RKO (cell line): ENCODE results near the gene CACYBP.
A peak's percentile ranks its signal among the peaks of the same experiment; 100 is the strongest.

Experiments
- DNase-seq: peaks from one replicate; pipeline ENCODE4 v3.0.0-alpha.2; 2016; ENCODE audit warnings: low spot score

The CACYBP gene

DNA sequence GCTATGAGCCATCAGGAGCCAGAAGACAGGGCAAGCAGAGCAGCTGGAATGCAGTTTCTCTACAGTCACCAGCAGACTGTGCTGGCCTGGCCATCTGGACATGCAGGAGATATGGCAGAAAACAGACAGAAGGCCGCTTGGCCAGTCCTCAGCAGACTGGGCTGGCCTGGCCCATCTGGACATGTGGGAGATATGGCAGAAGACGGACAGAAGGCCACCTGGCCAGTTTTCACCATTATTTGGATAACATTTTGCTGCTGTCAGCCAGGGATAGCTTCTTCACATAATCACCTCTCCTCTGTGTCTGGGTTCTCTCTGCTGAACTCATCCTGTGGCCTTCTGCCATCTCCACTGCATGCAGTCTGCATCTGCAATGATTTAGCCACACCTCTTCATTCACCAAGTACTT lies 25.0 kb upstream of the CACYBP start:
- no peak for DNase-seq

DNA sequence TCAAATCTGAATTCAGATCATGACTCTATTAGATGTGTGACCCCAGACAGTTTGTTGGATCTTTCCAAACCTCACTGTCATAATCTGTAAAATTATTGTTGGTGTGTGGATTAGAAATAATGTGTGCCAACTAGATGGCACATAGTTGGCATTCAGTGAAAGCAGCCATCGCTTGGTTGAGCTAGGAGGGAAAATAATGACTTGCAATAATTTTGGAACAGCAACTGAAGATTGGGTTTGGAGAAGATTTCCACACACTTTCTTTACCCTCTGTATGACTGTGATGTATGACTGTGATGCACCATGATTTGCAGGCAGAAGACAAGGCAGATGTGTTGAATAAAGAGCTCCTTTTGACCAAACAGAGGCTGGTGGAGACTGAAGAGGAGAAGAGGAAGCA lies 24.0 kb upstream of the CACYBP start:
- no peak for DNase-seq

DNA sequence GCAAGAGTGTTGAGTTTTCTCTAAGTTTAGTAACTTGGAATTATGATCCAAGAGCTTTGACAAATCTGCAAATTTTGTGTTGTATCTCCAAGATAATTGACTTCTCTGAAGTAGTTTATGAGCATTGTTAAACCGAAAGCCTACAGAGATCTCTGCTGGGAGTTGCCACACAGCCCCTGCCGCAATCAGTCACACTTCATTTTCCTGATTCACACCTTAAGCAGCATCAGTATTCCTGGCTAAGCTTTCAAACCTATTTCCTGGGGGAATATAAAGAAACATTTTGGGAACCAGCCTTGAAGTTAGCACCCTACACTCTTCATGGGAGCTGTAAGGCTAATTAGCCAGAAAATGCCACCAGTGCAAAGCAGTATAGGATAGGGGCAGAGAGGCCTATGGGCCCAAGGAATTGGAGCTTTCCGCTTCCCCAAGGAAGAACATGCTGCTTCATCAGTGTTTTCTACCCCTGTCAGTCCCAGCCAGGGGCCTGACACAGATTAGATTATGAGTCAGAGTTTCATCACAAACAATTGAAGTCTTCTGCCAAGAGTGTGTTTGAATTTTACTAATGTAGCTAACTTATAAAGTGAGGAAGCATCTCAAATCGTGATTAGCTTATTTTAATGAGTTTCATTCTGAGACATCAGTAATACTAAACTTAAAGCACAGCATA lies 23.2 kb upstream of the CACYBP start:
- DNase-seq, result peak; percentile 50

DNA sequence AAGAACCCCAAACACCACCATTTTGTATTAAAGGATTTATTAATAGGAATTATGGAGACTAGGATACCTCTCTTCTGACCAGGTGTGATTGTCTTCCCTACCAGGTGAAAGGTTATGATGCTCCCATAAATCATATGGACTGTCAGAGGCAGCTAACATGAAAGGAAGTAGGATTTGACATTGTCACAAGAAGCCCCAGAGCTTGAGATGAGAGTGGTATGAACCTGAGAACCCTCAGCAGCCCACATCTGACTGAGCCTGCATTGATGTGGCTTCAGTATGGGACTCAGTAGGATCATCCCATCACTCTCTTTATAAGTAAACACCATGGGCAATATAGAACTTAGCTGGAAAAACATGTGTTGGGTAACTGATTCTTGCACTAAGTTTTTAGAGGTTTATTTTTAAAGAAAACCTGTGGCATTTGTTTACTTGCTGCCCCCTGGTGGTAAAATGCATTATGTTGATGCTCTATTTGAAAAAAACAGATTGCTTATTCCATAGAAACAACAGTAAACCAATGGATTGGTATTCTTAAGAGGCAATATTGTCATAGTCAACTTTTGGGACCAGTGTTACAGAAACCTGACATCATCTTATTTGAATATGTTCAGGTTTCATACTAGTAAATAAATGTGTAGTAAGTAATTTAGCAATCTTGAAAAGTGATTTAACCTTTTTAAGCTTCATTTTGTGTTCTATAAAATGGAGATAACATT lies 16.6 kb upstream of the CACYBP start:
- peak; percentile 49 for DNase-seq

DNA sequence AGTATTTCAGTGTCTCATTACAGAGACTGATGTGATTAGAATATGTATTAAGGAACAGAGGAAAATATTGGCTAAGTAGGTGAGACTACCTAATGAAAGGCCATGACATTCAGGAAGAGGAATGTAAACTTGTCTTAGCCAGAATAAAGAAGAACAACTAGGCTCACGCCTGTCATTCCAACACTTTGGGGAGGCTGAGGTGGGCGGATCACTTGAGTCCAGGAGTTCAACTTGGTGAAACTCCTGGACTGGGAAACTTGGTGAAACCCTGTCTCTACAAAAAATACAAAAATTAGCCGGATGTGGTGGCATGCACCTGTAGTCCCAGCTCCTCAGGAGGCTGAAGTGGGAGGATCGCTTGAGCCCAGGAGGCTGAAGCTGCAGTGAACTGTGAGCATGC lies 14.8 kb upstream of the CACYBP start:
- DNase-seq, result no peak

DNA sequence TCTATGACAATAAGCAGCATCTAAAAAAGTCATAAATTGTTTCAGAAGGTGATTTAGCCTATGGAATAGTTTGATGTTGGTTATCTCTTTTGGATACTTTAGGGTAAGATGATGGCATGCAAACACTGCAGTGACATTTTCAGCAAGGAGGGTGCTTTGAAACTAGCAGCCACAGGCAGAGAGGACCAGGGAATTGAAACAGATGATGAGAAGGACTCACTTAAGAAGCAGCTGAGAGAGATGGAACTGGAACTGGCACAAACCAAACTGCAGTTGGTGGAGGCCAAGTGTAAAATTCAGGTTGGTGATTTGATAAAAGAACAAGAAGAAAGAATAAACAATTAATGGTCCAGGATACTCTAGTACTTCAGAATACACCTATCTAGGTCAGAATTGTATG lies 11.2 kb upstream of the CACYBP start:
- no peak for DNase-seq

DNA sequence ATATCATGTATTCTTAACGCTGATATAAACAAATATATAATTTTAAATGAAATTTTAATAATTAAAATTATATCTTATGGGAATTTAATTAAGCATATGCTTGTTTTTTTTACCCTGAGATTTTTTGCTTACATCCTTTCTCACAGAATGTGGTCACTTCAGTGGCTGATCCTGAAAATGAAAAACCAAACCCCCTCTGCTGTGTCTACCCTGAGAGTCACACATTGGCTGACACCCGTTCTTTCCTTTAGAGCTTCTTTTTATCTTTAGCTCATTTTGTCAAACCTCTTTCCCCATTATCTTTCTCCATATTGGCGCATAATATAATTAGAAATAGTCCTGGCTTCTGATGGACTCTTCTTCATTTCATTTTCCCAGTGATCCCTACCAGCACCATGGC lies 10.8 kb upstream of the CACYBP start:
- no peak for DNase-seq

DNA sequence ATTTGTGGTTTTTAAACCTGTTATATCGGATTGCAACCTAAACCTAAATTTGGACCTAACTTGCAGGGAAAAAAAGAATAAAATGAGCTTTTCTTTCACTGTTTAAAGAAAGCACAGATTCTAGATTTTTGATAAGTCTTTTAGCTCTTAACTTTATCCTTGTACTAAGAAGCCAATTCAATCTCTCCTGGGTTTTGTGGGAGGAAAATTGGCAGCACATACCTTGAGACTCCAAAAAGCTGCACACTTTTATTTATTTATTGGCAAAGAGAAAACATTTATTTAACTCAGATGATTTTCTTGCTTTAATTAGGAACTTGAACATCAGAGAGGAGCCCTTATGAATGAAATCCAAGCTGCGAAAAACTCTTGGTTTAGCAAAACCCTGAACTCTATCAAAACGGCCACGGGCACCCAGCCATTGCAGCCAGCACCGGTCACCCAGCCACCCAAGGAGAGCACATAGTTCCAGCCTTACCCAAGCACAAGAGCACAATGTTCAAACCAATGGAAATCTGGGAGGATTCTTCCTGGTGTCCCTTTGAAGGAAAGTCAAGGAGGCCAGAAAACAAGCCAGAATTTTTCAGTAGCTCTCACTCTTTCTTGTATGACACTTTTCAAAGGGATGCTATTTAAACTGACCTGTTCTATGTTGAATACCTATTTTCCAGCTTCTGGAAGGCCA lies 10.1 kb upstream of the CACYBP start:
- DNase-seq, result no peak

DNA sequence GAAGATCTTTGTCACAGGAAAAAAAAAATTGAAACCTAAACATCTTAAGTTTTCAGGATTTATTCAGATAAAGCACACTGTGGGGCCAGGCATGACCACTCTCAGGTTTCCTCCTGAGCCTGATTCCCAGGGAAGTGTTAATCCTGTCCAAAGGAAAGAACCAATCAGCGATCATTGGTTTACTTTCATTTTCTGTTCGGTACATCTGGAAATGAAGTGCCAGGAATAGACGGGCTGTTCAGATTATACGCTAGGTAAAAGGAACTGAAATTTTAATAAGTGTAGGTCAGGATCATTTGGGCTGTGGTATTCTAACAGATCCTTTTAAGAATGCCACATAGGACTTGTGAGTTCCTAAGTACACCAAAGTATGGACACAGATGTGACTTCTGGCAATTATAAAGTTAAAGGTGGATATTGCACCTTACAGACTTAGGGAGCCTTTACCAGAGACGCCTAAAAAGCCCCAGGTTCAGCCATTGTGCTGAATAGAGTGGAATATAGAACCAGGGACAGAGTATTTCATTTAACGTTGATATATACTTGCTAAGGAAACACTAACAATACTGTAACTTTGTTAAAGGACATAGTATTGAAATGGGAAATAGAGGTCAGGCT lies 9.3 kb upstream of the CACYBP start:
- DNase-seq, result peak; percentile 84

DNA sequence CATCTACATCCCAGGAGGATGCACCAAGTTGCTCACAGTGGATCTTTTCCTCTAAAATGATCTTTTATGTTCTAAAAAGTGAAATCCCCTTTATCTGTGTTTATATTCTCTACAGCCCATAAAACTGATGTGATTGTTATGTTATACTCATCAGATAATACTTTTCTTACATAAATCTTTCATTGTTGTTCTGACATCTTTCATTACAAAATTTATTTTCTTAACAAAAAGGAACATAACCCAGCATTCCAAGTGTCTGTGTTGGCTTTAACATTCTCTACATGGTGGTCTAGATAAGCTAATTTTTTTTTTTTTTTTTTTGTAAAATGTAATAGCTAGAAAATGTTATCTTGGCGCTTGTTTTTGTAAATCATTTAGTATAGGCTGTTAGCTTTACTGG lies 8.3 kb upstream of the CACYBP start:
- DNase-seq, result no peak

DNA sequence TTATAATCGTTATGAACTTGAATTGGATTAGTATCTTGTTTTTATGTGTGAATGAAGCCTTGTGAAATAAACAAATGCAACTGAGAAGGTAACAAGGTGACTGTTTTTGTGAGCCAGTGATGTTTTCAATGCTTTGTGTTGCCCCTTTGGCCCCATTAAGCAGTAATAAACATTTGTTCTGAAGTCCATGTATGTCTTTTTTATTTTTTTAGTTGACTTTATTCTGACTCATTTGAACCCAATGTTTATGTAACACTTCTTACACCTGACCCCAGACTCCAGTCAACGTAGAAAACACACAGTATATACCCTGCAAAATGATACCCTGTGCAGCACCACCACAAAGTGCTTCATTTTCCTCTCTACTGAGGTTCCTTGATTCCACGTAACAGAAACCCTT lies 4.6 kb upstream of the CACYBP start:
- DNase-seq, result no peak

DNA sequence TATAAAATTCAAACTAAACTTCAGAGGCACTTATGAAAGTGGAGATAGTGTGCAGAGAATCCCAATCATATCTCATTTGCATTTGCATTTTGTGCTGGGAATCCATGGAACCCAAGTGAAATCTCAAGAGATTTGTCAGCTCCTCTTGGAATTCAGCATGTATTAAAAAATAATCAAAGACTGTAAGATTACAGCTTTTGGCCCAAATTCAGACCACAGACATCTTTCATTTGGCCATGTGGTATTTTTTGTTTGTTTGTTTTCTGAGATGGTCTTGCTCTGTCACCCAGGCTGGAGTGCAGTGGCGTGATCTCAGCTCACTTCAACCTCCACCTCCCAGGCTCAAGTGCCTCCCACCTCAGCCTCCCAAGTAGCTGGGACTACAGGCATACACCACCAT lies 3.8 kb upstream of the CACYBP start:
- no peak for DNase-seq

DNA sequence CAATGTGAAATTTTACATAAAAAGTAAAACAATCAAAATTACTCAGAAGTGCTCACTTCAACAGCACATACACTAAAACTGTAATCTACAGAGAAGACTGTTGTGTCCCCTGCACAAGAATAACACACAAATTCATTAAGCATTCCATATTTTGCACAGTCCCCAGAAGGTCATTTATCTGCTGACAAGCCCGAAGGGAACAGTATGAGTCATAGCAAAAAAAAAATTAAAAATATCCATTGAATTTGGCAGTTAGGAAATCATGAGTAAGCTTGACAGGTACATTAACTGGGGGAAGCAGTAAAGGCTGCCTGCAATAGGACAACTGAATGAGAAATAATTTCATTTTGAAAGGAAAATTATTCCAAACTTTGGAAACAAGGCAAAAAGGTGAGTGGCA lies 3.3 kb upstream of the CACYBP start:
- peak; percentile 50 for DNase-seq

DNA sequence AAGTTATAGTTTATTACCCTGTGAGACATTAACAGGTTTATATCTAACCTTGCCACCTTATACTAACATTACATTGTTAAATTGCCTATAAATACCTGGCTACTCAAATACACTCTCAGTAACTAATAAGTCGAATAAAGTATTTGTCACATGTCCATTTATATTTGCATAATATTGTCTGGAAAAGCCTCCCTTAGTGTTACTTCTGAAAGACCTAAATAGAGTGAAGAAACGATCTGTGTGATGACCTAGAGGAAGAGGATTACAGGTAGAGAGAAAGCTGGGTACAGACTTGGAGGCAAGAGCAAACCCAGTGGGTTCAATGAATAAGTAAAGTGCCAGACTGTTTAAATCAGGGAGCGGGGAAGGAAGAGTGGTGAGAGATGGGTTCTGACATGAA lies 2.7 kb upstream of the CACYBP start:
- DNase-seq, result no peak

DNA sequence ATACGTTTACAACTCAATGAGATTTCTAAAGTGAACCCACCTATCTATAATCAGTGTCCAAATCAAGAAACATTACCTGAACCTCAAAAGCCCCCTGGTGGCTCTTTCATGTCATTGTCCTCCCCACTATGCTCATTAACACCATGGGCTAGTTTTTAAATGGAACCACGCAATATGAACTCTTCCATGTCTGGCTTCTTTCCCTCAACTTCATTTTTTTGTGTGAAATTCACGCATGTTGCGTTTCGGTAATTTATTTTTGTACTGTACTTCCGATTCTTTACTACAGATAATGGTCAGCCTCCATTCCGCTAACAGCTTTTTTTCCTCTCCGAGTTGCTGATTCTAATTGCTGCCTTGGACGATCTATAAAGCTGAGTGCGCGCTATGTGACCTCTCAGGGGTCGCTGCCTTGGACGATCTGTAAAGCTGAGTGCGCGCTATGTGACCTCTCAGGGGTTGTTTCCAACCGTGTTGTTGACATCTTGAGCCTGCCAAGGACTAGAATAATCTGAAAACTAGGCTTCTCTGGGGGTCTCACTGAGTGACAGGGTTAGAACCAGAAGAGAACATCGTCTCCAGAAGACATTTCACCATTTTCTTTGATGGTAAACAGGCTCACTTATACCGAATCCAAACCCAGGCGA lies 1.1 kb upstream of the CACYBP start:
- peak; percentile 81 for DNase-seq

DNA sequence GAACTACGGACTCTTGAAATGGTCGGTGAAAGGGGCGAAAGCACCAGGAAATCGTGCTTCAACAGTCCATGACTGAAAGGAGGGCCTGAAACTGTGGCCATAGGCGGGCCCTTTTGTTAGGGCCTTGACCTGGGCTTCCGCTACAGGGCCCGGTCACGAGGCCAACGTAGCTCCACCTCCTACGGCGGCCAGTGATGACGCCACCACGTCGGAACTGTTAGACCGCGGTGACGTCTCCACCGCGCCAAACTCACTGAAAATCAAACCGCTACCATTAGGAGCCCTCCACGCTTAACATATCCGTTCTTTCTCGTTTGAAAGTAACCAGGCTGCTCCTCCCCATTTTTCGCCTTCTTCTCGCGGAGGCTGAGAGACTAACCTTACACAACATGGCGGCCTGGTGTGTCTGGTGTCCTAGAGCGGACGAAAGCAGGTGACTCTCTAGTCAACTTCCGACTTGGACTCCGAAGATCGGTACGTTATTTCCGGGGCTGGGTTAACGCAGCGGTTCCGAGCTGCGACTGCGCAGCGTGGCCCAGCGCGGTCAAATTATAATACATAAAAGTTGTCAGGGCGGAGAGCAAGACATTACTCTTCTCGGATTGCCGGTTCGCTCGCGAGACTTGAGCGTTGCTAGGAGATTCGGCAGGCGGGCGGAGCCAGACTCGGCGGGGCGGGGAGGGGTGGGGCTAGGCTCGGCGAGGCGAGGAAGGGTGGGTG lies 371 bp upstream of the CACYBP start:
- peak; percentile 98 for DNase-seq

DNA sequence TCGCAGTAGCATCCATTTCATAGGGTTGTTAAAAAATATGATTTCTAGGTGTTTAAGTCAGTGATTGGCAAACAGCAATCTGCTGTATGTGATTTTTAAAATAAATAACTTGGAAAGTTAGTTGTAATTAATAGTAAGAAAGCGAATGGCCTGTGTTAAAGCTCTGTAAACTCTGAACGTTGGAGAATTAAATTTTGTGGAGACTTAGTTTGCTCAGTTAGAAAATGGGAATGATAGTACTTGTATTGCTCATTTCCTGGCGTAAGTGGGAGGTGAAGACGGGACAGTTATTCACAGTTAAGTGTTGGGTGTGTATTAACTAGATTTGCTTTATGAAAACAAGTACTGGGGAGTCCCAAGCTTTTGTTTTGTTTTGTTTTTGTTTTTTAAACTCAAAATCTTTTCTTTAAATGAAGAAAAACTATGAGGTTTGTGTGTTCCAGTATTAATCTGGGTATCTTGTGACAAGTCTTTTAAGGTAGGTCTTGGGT lies 995 bp downstream of the CACYBP start:
- peak; percentile 77 for DNase-seq

DNA sequence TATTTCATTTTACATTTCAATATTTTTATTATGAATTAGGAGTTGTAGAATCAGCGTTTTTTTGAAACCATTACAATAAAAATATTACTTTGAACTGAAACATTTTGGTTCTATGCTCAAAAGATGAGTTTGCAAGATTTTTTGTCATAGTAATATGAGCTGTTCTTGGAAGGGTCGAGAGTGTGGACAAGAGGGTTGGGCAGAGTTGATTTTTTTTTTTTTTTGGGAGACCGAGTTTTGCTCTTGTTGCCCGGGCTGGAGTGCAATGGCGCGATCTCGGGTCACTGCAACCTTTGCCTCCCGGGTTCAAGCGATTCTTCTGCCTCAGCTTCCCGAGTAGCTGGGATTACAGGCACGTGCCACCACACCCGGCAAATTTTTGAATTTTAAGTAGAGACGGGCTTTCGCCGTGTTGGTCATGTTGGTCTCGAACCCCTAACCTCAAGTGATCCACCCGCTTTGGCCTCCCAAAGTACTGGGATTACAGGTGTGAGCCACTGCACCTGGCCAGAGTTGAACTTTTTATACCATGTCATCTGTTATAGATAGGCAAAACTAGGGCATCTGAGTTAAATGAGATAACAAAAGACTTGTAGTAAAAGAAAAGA lies 3.3 kb downstream of the CACYBP start:
- peak; percentile 26 for DNase-seq

DNA sequence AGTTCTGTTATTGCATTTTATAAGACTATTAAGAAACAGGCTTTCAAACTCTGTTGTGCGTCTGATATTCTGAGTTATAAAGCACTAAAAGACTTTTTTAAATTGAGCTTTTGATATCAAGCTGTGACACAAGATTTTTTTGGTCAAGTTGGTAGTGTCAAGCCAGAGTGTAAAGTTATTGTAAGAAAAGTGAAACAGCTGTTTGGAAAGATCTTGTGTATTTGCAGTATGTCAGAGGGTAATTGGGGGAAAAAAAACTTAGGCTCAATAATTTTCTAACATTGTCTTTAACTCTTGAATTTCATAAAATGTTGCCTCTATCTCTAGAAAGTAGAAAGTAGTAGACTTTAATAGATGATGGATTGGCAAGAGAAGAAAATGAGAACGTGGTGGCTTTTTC lies 3.8 kb downstream of the CACYBP start:
- no peak for DNase-seq

DNA sequence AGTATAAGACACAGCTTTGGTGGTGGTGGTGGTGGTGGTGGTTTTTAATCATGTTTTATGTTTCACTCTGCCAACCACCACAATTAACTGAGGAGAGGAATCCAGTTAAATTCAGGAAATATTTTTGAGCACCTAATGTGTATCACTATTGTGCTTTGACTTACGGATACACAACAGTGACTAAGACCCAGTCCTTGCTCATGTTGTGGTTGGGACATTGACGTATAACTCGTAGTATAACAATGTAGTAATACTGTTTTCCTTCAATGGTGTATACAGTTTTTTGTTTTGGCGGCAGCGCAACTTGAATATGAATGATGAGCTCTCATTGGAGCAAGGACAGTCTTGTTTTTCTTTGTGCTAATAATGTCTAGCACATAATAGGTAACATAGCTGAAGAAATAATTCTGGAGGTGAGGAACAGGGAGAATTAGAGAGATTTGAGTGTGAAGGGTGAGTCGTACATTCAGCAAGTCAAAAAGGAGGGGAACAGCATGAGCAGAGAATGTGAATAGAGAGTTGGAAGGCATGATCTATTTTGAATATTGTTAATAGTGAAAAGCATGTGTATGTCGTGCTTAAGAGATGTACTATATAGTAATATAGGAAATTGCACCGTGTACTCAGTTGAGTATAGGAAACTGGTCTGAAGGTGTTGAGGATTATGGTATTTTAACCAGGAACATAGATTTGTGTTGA lies 5.5 kb downstream of the CACYBP start:
- DNase-seq, result peak; percentile 62

DNA sequence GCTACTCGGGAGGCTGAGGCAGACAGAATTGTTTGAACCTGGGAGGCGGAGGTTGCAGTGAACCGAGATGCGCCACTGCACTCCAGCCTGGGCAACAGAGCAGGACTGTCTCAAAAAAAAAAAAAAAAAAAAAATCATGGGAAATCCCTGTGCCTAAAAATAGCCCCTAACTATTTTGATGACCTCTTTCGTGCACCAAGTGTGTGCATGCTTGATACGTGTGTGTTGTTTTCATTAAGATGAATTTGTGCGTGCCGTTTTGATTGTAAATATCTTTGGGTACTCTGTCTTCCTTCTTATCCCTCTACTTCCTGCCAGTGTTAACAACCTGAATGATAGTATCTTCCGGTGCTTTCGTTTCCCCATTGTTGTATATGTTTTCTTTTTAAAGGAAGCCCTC lies 9.8 kb downstream of the CACYBP start:
- DNase-seq, result no peak
